Neural cell (in vitro differentiated cells): ENCODE results near the gene MOCOS.

Experiments used
- CTCF ChIP-seq: fragments of 450-650 bp; IDR thresholded peaks from 2 replicates; pipeline ENCODE4 v1.5.1; 2014; ENCODE audit warnings: antibody characterized with exemption, mild to moderate bottlenecking, moderate library complexity; ENCODE audit not compliant: poor library complexity, severe bottlenecking
- EZH2 ChIP-seq: fragments of 200-600, 300-800 bp; shearing (Covaris generic), sonication (generic); IDR thresholded peaks from 2 replicates; pipeline ENCODE4 v1.6.1; 2014; ENCODE audit warnings: antibody characterized with exemption, low read length, borderline replicate concordance, mild to moderate bottlenecking; ENCODE audit not compliant: insufficient read depth, poor library complexity, severe bottlenecking
- MXI1 ChIP-seq: fragments of 450-650 bp; conservative IDR thresholded peaks from 2 replicates; pipeline ENCODE4 v1.6.1; 2014; ENCODE audit warnings: antibody characterized with exemption, mild to moderate bottlenecking; ENCODE audit not compliant: poor library complexity, severe bottlenecking
- POLR2AphosphoS5 ChIP-seq: IDR thresholded peaks from 2 replicates; pipeline ENCODE4 v1.6.1; 2012
- RAD21 ChIP-seq: fragments of 450-650 bp; conservative IDR thresholded peaks from 2 replicates; pipeline ENCODE4 v1.6.1; 2014; ENCODE audit warnings: antibody characterized with exemption, mild to moderate bottlenecking, moderate library complexity
- REST ChIP-seq: IDR thresholded peaks from 2 replicates; pipeline ENCODE4 v1.6.1; 2012; ENCODE audit warnings: borderline replicate concordance
- SMC3 ChIP-seq: fragments of 450-650 bp; conservative IDR thresholded peaks from 2 replicates; pipeline ENCODE4 v1.6.1; 2014; ENCODE audit warnings: antibody characterized with exemption, mild to moderate bottlenecking, moderate library complexity; ENCODE audit not compliant: poor library complexity
- TAF1 ChIP-seq: IDR thresholded peaks from 2 replicates; pipeline ENCODE4 v1.6.1; 2012; ENCODE audit warnings: low read depth

- TF ChIP-seq CTCF (no peak), MXI1 (no peak), POLR2AphosphoS5 (no peak), REST (no peak), RAD21 (no peak), SMC3 (no peak), EZH2 (no peak), TAF1 (no peak)
These were observed 24.3 kb upstream of the MOCOS start for GRCh38 chr18:36162981-36163380.
